GM12878 (cell line): ENCODE measurements around the gene UBB. TPM values are rescaled to one million over a fixed set of nuclear protein-coding genes. Genes with fewer than 3 reads are reported as not detected.
A peak's percentile ranks its signal among the peaks of the same experiment; 100 is the strongest.

ENCODE experiments used
- ATAC-seq: fragments of 200-7000 bp; cut with Tn5 transposase; 3 replicates; pipeline ENCODE4 v1.9.1; 2020; ENCODE audit warnings: mild to moderate bottlenecking, moderate library complexity
- BruUV-seq: library from RNA; stranded (reverse); fragments of 400-500 nt; replicated peaks from 2 replicates; lab custom pipeline; 2021; lab: Mats Ljungman, UMichigan
- CTCF ChIA-PET: fragments of 300-600 bp; sonication (Branson Sonifier 250); formaldehyde crosslinking; extraction: SDS; loops from one replicate; lab custom pipeline; 2021; ENCODE audit warnings: inconsistent platforms; lab: Yijun Ruan, JAX
- POLR2A ChIA-PET: fragments of 350-600 bp; formaldehyde crosslinking; extraction: SDS; loops from one replicate; lab custom pipeline; 2021; ENCODE audit warnings: inconsistent platforms; lab: Charles Lee
- RAD21 ChIA-PET: fragments of 300-600 bp; sonication (Branson Sonifier 250); formaldehyde crosslinking; loops from one replicate; lab custom pipeline; 2023; ENCODE audit warnings: antibody characterized with exemption; ENCODE audit not compliant: unreplicated experiment; lab: Charles Lee
- SMC1A ChIA-PET: fragments of 300-600 bp; sonication (Branson Sonifier 250); formaldehyde crosslinking; loops from one replicate; lab custom pipeline; 2023; ENCODE audit not compliant: unreplicated experiment, uncharacterized antibody; lab: Charles Lee
- DNase-seq: peaks from one replicate; pipeline ENCODE4 v3.0.0-alpha.2; 2011; ENCODE audit warnings: low read depth, low spot score
- FAIRE-seq: peaks from 3 replicates; lab custom pipeline; 2011; peaks lifted over from hg19 to GRCh38; lab: Jason Lieb, UNC
- H2AFZ ChIP-seq: 2 replicates; pipeline ENCODE4 v1.6.0; 2011; ENCODE audit warnings: low read depth, low read length, control low read depth; ENCODE audit not compliant: control insufficient read depth
- H3K27ac ChIP-seq: 2 replicates; pipeline ENCODE4 v1.5.1; 2011; ENCODE audit warnings: control low read depth; ENCODE audit not compliant: control insufficient read depth, insufficient read depth
- H3K27me3 ChIP-seq, 2 experiments: replicated peaks in 1 of 2; 2 replicates each; pipeline versions ENCODE4 v1.6.0 to v1.6.1; 2011; ENCODE audit warnings: low read length in 1 of 2; ENCODE audit not compliant: control insufficient read depth in 2 of 2, insufficient read depth in 2 of 2
- H3K36me3 ChIP-seq, 2 experiments: 2 replicates each; pipeline ENCODE4 v1.5.1; 2011; ENCODE audit warnings: low read length in 1 of 2; ENCODE audit not compliant: control insufficient read depth in 2 of 2, insufficient read depth in 2 of 2
- H3K4me1 ChIP-seq: 2 replicates; pipeline ENCODE4 v1.6.1; 2011; ENCODE audit warnings: mild to moderate bottlenecking, low read length, moderate library complexity, mixed read lengths; ENCODE audit not compliant: control insufficient read depth, insufficient read depth
- H3K4me2 ChIP-seq: 2 replicates; pipeline ENCODE4 v1.6.0; 2011; ENCODE audit warnings: control low read depth; ENCODE audit not compliant: control insufficient read depth, insufficient read depth
- H3K4me3 ChIP-seq: fragments of 200-600 bp; sonication (generic); 2 replicates; pipeline ENCODE4 v1.5.1; 2016
- H3K79me2 ChIP-seq: 2 replicates; pipeline ENCODE4 v1.6.0; 2011; ENCODE audit warnings: low read length; ENCODE audit not compliant: control insufficient read depth, insufficient read depth
- H3K9ac ChIP-seq: 2 replicates; pipeline ENCODE4 v1.8.0; 2011; ENCODE audit warnings: low read length, control low read depth, mixed read lengths; ENCODE audit not compliant: control insufficient read depth, insufficient read depth
- H3K9me3 ChIP-seq: replicated peaks from 3 replicates; pipeline ENCODE4 v1.5.1; 2011; ENCODE audit warnings: mild to moderate bottlenecking, low read length; ENCODE audit not compliant: control insufficient read depth, insufficient read depth
- H4K20me1 ChIP-seq: 2 replicates; pipeline ENCODE4 v1.6.0; 2011; ENCODE audit not compliant: control insufficient read depth, insufficient read depth
- IKZF2 ChIP-seq, 2 experiments: fragments of 450-650 bp; IDR thresholded peaks; 2 replicates each; pipeline ENCODE4 v1.6.1; 2017; ENCODE audit warnings: mild to moderate bottlenecking in 2 of 2, moderate library complexity in 2 of 2
- MEF2B ChIP-seq: fragments of 450-650 bp; IDR thresholded peaks from 2 replicates; pipeline ENCODE4 v1.6.1; 2018; ENCODE audit warnings: mild to moderate bottlenecking, moderate library complexity; ENCODE audit not compliant: partially characterized antibody, poor library complexity, severe bottlenecking
- MYB ChIP-seq: fragments of 150-350 bp; IDR thresholded peaks from 2 replicates; pipeline ENCODE4 v1.6.1; 2014; ENCODE audit warnings: mild to moderate bottlenecking, low read depth, low read length, borderline replicate concordance
- NFYB ChIP-seq: IDR thresholded peaks from 2 replicates; pipeline ENCODE4 v1.6.1; 2011; ENCODE audit warnings: low read depth, mild to moderate bottlenecking, low read length, improper control_type of control experiment, moderate library complexity; ENCODE audit not compliant: insufficient read depth
- SMAD1 ChIP-seq: fragments of 450-650 bp; IDR thresholded peaks from 2 replicates; pipeline ENCODE4 v1.6.1; 2018; ENCODE audit warnings: mild to moderate bottlenecking, low read depth; ENCODE audit not compliant: partially characterized antibody
- WGBS: methylation state at CpG from one replicate; pipeline ENCODE4 v1.1.6; 2016; ENCODE audit warnings: low lambda C conversion rate; ENCODE audit not compliant: insufficient replicate concordance, insufficient coverage; ENCODE audit errors: missing lambda C conversion rate; 5-methylcytosine and 5-hydroxymethylcytosine counted together
- in situ Hi-C: fragments of 300-500 bp; cut with MboI; formaldehyde crosslinking; loops from 9 replicates; pipeline ENCODE4 v1.14.3; 2018; ENCODE audit warnings: mixed read lengths
- intact Hi-C: fragments of 100-400 bp; cut with micrococcal nuclease; formaldehyde crosslinking; loops from one replicate; pipeline ENCODE4 v1.14.2; 2022; ENCODE audit not compliant: unreplicated experiment
- polyA plus RNA-seq, 11 experiments: library from polyadenylated mRNA; depleted of rRNA in 4 of 11; unstranded in 6 of 11; stranded (reverse) in 5 of 11; fragments of >200 nt; fragmentation: Nextera tagmentation in 4 of 11; fragmentation: Illumina TruSeq in 1 of 11; extraction: Ambion mirVana in 4 of 11; extraction: Trizol in 1 of 11; gene quantifications; 1 replicate in 1 of 11; 2 replicates in 10 of 11; pipeline versions ENCODE4 v1.2.1 to v1.2.3, GENCODE V29; 2011 to 2016; ENCODE audit warnings: inconsistent platforms in 2 of 11, missing spikeins in 2 of 11, low read depth in 1 of 11
- total RNA-seq, 4 experiments: library from RNA; depleted of rRNA in 3 of 4; stranded (reverse); fragments of >200 nt in 3 of 4; fragmentation: Illumina TruSeq in 1 of 4; extraction: Trizol in 1 of 4; gene quantifications; 2 replicates each; pipeline versions ENCODE4 v1.2.1 to v1.2.3, GENCODE V29; 2013 to 2021
- TF ChIP-seq, protein P1 (sequence below): IDR thresholded peaks from 2 replicates; pipeline ENCODE4 v1.6.1; 2012; ENCODE audit warnings: low read depth, low read length, improper control_type of control experiment

Gene UBB
- total and polyA plus RNA-seq, 10 of the 15 experiments (the other 5 are each of a cell fraction or from before 2014, with no cell fraction given) = 1,133 to 4,246 (median 2,099) TPM

- TF ChIP-seq MEF2B (no peak), SMAD1 (no peak)
Measured at GRCh38 chr17:16351831-16352230, 29.1 kb upstream of the UBB start (continued).

DNA sequence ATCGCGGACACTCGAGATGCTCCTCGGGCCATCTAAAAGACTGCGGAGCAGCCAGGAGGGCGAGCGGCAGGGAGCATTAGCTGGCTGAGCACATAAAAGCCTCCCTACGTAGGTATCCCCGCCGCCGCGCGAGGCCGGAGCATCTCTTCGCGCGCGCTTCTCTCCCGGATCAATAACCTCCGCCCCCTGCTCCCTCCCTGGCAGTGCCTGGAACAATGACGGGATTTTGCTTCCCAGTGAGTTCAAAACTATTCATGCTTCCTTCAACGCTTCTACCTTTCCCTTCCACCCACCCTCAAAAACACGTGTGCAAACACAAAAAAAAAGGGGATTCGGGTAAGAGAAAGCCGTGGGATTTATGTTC lies 28.6 kb upstream of the UBB start:
- ATAC-seq (peak; percentile 63), DNase-seq (no peak), FAIRE-seq (no peak)
- Histone ChIP-seq H3K4me1 (peaks cover 3% of the 10 kb centered on the region; the same call in 1 of the 2 replicates), H3K4me2 (peak overlapping the region; percentile 61), H4K20me1 (no peaks in the 10 kb centered on the region), H3K9me3 (no peaks in the 10 kb centered on the region), H3K9ac (peak overlapping the region; percentile 71), H3K27me3 (no peaks in the 10 kb centered on the region), H3K79me2 (peaks cover 23% of the 10 kb centered on the region), H2AFZ (peak overlapping the region; percentile 82), H3K4me3 (peak overlapping the region; percentile 83), H3K27ac (peak overlapping the region; percentile 61), H3K36me3 (peaks cover 3 to 7% of the 10 kb centered on the region in 2 experiments; a peak in 1 of 4 replicates)
- ChIA-PET POLR2A (interaction anchor here (0.9 to 2.0 kb wide), 5 partner anchors 25 to 136 kb away, joined by 3 to 8 read pairs (median 3); no protein-coding TSS in a partner anchor), RAD21 (interaction anchor here (0.6 to 3.0 kb wide), 9 partner anchors 11 to 139 kb away, joined by 3 to 15 read pairs (median 6); partner anchors contain the start of gene TRPV2), CTCF (interaction anchor here (0.8 to 8.2 kb wide), 14 partner anchors 10 to 280 kb away, joined by 3 to 88 read pairs (median 4); no protein-coding TSS in a partner anchor), SMC1A (interaction anchor here (0.7 to 4.3 kb wide), 8 partner anchors 8 to 169 kb away, joined by 3 to 28 read pairs (median 5); no protein-coding TSS in a partner anchor)
- in situ Hi-C loops (no loop called here), intact Hi-C loops (loop anchor here (2.0 kb wide), 1 partner anchor 65 kb away; no protein-coding TSS in a partner anchor)
- WGBS = under 1% methylated on average over 25 of the region's 25 CpGs
- BruUV-seq = no TSS peak
- TF ChIP-seq, protein P1, sequence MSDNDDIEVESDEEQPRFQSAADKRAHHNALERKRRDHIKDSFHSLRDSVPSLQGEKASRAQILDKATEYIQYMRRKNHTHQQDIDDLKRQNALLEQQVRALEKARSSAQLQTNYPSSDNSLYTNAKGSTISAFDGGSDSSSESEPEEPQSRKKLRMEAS = no peak; the same call in 1 of the 2 replicates
- TF ChIP-seq MYB (no peak), NFYB (no peak), IKZF2 (IDR thresholded peaks at IDR 0.05) (0 out of 4 replicates have a peak, but pooled peaks of 1 of the 2 experiments have one; percentile 16)
